Mesodermal cell (in vitro differentiated cells): Measurements from ENCODE around the gene LIMCH1.
"Not testable (repeated sequence)": the region's sequence is repeated elsewhere in the genome, so short reads cannot be mapped to it uniquely, and the experiment has no call there.

Experiments used
- H3K27ac ChIP-seq: 2 replicates; pipeline ENCODE4 v1.7.0; 2013; ENCODE audit warnings: mild to moderate bottlenecking, low read depth, low read length, moderate library complexity; ENCODE audit not compliant: severe bottlenecking
- H3K36me3 ChIP-seq: 2 replicates; pipeline ENCODE4 v1.7.1; 2013; ENCODE audit warnings: mild to moderate bottlenecking, low read length, moderate library complexity; ENCODE audit not compliant: control insufficient read depth, insufficient read depth
- H3K4me1 ChIP-seq: one replicate; pipeline ENCODE4 v1.7.1; 2013; ENCODE audit warnings: mild to moderate bottlenecking, low read length; ENCODE audit not compliant: insufficient read depth, control insufficient read depth, poor library complexity, severe bottlenecking
- H3K4me3 ChIP-seq: 2 replicates; pipeline ENCODE4 v1.7.0; 2013; ENCODE audit warnings: low read length, control low read depth, mild to moderate bottlenecking; ENCODE audit not compliant: insufficient read depth, poor library complexity, severe bottlenecking; ENCODE audit errors: extremely low read depth
- H3K9me3 ChIP-seq: 2 replicates; pipeline ENCODE4 v1.7.1; 2013; ENCODE audit warnings: mild to moderate bottlenecking, low read length, moderate library complexity; ENCODE audit not compliant: control insufficient read depth
- WGBS, 2 experiments: methylation state at CpG; one replicate each; pipeline ENCODE4 v1.1.5; 2013; ENCODE audit warnings: missing lambda C conversion rate in 2 of 2; ENCODE audit not compliant: insufficient coverage in 2 of 2; 5-methylcytosine and 5-hydroxymethylcytosine counted together

Gene LIMCH1

DNA sequence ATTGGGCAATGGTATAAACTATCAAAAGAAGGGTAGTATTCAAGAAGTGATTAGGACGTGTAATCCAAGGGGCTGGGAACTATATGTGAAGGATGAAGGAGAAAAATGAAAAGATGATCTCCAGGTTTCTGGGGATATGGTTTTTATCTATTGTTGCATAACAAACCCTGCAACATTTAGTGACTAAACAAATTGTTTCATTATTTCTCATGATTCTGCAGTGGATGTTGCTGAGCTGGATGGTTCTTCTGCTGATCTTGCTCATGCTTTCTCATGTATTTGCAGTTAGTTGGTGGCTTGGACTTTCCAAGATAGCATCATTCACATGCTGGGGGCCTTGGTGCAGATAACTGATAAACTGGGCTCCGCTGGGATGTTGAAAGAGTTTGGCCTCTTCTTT is 181.5 kb downstream of the LIMCH1 start:
- no peaks in the 10 kb centered on the region for H3K4me1 ChIP-seq
- H3K36me3 ChIP-seq = no peaks in the 10 kb centered on the region
- no peak overlapping the region for H3K4me3 ChIP-seq
- WGBS, 2 experiments = 78 to 90% methylated on average over 2 of the region's 2 CpGs
- H3K27ac ChIP-seq = no peak overlapping the region
- no peaks in the 10 kb centered on the region for H3K9me3 ChIP-seq

DNA sequence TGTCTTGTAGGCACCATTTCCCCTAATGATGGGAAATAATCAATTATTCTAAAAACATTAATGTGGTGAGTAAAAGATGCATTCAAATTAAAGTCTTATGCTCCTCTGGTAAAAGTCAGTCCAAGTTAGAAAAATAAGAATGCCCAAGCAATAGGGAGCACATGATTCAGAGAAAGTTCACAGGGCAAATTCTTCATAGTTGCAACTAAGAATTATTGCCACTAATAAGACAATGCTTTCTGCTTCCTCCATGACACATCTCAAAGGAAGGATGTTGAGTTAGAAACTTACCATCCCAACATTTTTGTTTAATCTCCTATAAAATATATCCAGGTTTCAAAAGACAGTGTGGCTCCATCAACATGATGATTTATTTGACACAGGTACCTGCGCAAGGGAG is 184.2 kb downstream of the LIMCH1 start:
- 89 to 100% methylated on average over 1 of the region's 1 CpG for WGBS, 2 experiments
- no peak overlapping the region for H3K4me3 ChIP-seq

DNA sequence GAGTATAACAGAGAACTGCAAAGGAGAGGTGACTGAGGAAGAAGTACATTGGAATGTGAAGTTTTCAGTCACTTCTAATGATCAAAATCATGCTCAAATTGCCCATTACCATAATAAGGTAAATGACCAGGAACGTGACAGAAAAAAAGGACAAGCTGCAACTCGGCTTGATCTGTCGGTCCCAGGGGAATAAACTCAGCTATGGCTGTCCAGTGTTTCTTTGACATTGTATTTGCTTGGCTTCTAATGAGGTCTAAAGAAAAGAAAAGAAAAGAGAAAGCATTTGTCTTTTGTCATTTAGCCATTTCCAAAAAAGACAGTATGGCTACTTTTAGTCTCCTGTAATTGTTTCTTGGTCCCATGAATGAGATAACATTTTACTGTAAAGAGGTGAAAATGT is 185.3 kb downstream of the LIMCH1 start:
- WGBS, 2 experiments = 84 to 89% methylated on average over 3 of the region's 3 CpGs
- no peak overlapping the region for H3K27ac ChIP-seq
- no peak overlapping the region for H3K4me3 ChIP-seq
- no peaks in the 10 kb centered on the region for H3K36me3 ChIP-seq
- H3K9me3 ChIP-seq = no peaks in the 10 kb centered on the region
- H3K4me1 ChIP-seq = no peaks in the 10 kb centered on the region

More for the DNA sequence above, 184.2 kb downstream of the LIMCH1 start:
- Histone ChIP-seq H3K27ac (no peak overlapping the region), H3K9me3 (no peaks in the 10 kb centered on the region), H3K36me3 (no peaks in the 10 kb centered on the region), H3K4me1 (no peaks in the 10 kb centered on the region)

DNA sequence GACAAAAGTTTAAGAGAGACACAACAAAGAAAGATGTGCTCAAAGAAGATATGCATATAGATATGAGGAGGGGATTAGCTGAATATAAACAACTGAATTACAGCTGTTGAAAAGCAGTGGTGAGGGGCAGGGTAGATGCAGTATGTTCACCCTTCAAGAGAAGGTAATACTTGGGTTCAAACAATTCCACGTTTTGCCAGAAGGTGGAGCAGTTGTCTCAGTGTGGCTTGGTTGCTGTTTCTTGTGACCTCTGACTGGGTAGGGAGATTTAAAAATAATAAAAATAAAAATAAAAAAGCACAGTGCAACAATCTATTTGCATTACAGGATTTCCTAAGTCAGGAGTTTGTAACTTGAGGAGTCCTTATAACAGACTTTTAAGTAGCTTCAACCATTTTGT is 187.3 kb downstream of the LIMCH1 start:
- no peaks in the 10 kb centered on the region for H3K4me1 ChIP-seq
- no peaks in the 10 kb centered on the region for H3K36me3 ChIP-seq
- no peak overlapping the region for H3K27ac ChIP-seq
- WGBS, 2 experiments = no CpG with 5 or more reads among the region's 1 CpG
- no peaks in the 10 kb centered on the region for H3K9me3 ChIP-seq
- H3K4me3 ChIP-seq = no peak overlapping the region

DNA sequence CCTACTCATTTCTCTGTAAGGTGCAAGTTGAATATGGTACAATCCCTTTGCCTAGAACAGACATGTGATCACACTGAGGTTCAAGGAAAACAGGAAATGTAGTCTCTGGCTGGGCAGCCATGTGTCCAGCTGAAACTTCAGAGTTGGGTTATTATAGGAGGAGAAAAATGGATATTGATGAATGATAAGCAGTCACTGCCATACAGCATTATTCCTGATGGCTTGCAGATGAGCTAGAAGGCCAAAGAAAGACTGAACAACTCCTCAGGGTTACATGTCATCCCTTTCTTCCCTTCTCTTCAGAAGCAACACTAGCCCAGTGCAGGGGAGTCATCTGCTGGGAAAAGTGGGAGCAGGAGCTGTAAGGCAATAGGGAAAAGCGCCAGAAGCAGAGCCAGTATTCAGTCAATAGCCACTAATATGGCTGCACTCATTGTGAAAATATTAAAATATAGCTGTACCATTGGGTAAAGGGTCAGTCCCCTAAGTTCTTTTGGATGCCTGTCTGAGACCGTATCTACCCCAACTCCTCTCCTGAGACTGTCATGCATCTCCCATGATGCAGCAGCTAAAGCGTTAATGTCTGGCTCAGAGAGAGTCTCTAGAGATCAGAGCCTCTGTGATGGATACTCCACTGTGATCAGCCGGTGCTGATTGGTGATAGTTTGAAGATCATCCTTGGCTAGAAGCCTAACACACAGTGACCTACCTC is 190.1 kb downstream of the LIMCH1 start:
- no peaks in the 10 kb centered on the region for H3K36me3 ChIP-seq
- no peak overlapping the region for H3K4me3 ChIP-seq
- H3K4me1 ChIP-seq = no peaks in the 10 kb centered on the region
- no peak overlapping the region for H3K27ac ChIP-seq
- WGBS, 2 experiments = 43 to 82% methylated on average over 1 of the region's 4 CpGs
- no peaks in the 10 kb centered on the region for H3K9me3 ChIP-seq

DNA sequence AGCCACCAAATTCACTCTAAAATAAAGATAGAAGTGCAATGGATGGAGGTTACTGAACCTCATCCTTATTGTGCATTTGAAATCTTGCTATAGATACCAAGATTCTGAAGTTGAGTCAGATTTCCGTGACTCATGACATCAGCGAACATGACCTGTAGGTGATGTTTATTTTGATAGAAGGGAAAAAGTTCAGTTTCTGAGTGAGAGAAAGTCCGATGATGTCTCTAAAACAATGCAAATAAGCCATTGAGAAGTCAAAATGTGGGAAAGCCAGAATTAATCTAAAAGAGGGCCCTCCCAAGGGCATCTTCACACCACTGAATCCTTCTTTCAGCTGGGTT is 190.6 kb downstream of the LIMCH1 start:
- Histone ChIP-seq H3K9me3 (no peaks in the 10 kb centered on the region), H3K36me3 (no peaks in the 10 kb centered on the region), H3K4me1 (no peaks in the 10 kb centered on the region), H3K4me3 (no peak overlapping the region), H3K27ac (no peak overlapping the region)
- 83 to 94% methylated on average over 2 to 3 of the region's 3 CpGs for WGBS, 2 experiments

DNA sequence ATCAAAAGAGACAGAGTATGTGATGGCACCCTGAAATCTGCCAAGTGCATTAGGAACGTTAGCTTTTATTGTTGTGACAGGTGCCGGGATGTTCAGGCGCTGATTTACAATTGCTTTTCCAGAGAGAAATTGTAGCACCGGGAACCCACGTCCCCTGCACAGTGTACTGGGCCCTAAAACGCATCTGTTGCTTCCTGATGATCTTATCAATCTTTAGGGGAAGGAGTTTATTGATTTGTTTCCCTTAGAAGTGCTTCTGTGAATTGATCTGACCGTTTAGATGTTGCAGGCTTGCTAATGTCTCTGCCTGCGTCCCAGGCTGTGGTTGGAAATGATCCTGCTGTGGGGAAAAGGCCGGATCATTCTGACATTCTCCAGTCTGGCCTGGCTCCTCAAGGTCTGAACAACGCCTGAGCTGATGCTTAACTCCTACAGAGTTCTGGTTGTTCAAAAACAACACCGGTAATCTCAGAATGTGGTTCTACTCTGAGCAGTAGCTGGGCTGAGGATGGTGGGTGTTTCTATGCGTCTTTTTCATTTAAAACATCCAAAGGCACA is 193.7 kb downstream of the LIMCH1 start:
- no peaks in the 10 kb centered on the region for H3K4me1 ChIP-seq
- no peaks in the 10 kb centered on the region for H3K9me3 ChIP-seq
- H3K27ac ChIP-seq = no peak overlapping the region
- WGBS, 2 experiments = 70 to 73% methylated on average over 10 to 11 of the region's 12 CpGs
- no peaks in the 10 kb centered on the region for H3K36me3 ChIP-seq
- H3K4me3 ChIP-seq = no peak overlapping the region

DNA sequence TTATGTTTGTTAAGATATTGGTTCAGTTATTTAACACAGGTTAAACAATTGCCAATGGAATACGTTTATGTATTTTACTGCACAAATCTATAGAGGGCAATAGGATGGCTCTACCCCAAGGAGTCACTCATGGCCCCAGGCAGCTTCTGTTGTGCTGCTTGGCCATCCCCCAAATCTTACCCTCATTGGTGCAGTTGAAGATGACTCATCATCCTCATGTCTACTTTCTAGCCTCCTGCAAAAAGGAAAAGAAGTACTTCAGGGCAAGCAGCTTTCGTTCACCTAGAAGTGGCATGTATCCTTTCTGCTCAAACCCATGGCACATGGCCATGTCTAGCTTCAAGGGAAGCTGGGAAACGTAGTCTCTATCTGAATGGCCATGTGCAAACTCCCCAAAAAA is 196.4 kb downstream of the LIMCH1 start:
- H3K4me3 ChIP-seq = no peak overlapping the region
- no peaks in the 10 kb centered on the region for H3K9me3 ChIP-seq
- WGBS, 2 experiments = 50% methylated on average over 1 of the region's 3 CpGs; no CpG with 5 or more reads in 1 of the 2 experiments
- no peaks in the 10 kb centered on the region for H3K4me1 ChIP-seq
- no peak overlapping the region for H3K27ac ChIP-seq
- H3K36me3 ChIP-seq = no peaks in the 10 kb centered on the region

DNA sequence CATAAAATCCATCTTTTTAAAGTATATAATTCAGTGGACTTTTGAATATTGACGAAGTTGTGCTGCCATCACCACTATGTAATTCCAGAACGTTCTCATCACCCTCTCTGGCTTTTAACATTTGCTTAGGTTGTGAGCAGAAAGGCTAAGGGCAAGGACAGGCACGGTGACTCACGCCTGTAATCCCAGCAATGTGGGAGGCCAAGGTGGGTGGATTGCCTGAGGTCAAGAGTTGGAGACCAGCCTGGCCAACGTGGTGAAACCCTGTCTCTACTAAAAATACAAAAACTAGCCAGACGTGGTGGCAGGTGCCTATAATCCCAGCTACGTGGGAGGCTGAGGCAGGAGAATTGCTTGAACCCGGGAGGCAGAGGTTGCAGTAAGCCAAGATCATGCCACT is 199.5 kb downstream of the LIMCH1 start:
- H3K27ac ChIP-seq, H3K4me3 ChIP-seq, H3K36me3 ChIP-seq, H3K9me3 ChIP-seq, H3K4me1 ChIP-seq: not testable (repeated sequence)
- 70 to 79% methylated on average over 4 of the region's 8 CpGs for WGBS, 2 experiments

DNA sequence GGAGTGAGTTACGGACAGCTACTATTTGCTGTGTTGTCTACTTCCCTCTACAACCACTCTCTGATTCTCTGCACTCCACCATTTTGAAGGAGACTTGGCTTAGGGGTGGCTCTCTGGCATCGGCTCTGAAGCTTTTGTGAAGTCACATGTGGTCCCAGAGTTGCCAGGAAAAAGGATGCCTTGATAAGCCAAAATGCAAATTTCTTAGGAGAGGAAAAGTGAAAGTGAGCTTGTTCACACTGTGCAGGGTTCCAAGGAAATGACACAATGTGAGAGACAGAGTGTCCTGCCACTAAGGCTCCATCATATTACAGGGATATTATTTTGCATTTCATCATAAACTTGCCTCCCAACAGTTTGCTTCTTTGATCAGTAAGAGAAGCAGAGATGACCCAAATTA is 203.4 kb downstream of the LIMCH1 start:
- Histone ChIP-seq H3K36me3 (no peaks in the 10 kb centered on the region), H3K4me3 (no peak overlapping the region), H3K27ac (no peak overlapping the region), H3K9me3 (peaks cover 6% of the 10 kb centered on the region), H3K4me1 (no peaks in the 10 kb centered on the region)
- WGBS, 2 experiments = 71% methylated on average over 1 of the region's 2 CpGs; no CpG with 5 or more reads in 1 of the 2 experiments

DNA sequence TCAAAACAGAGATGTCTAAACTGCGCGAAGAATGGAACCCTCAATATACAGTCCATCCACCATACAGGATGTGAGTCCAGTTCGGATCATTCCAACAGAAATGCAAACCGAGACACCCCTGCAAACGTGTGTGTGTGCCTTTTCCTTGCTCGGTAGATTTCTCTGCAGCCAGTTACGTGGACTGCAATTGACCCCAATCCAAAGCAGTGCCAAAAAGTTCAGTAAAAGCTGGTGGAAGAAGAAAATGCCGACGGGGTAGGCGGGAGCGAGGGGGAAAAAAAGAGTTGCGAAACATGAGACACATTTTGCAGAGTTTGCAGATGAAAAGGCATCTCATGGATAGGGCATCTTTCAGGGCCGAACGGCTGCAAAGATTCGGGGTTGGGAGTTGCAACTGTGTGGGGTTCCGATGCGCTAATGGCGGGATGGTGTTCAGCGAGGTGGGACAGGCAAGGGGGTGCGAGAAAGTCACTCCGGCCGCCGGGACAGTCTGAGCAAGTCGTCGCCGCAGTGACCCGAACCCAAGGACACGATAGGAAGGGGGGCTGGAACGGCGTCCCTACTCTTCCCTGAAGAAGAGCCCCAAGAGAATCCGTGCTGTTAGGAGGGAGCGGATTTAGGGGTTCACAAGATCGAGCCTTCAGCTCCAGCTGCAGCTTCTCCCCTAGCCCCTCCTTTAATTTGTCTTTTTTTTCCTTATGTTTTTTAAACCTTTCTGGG is 206.8 kb downstream of the LIMCH1 start:
- H3K4me1 ChIP-seq = no peaks in the 10 kb centered on the region
- H3K27ac ChIP-seq = no peak overlapping the region
- WGBS, 2 experiments = 5 to 6% methylated on average over 28 of the region's 33 CpGs
- H3K9me3 ChIP-seq = peaks cover 6% of the 10 kb centered on the region
- no peak overlapping the region for H3K4me3 ChIP-seq
- no peaks in the 10 kb centered on the region for H3K36me3 ChIP-seq
